Measurements from ENCODE around the gene POLR1A. TPM values are rescaled to one million over a fixed set of nuclear protein-coding genes. Genes with fewer than 3 reads are reported as not detected.

Gene POLR1A
- total RNA-seq, 1 experiment from 2014 or later = 62.6 TPM

DNA sequence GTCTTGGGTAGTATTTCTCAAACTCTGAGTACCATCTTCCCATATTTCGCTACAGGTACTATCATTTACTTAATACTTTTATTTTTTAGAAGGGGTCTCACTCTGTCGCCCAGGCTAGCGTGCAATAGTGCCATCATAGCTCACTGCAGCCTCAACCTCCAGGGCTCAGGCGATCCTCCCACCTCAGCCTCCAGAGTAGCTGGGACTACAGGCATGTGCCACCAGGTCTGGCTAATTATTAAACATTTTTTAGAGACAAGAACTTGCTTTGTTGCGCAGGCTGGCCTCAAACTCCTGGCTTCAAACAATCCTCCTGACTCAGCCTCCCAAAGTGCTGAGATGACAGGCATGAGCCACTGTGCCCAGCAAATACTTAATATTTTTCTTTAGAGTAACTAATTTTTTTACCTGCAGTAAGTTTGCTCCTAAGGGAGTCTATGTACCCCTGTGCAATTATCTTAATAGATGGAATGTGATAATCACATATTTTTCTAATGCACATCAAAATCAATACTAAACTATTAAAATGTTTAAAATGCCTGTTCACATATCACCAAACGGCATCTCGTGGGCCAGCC, 116.3 kb downstream of the POLR1A start:
- intact Hi-C loops (cut with micrococcal nuclease; ENCODE audit: unreplicated experiment) = no loop called here
- CTCF ChIA-PET = no interaction called here
- H3K4me3 ChIP-seq (ENCODE audit: low read depth in 2 of 2, low read length in 2 of 2) = no peak overlapping the region

DNA sequence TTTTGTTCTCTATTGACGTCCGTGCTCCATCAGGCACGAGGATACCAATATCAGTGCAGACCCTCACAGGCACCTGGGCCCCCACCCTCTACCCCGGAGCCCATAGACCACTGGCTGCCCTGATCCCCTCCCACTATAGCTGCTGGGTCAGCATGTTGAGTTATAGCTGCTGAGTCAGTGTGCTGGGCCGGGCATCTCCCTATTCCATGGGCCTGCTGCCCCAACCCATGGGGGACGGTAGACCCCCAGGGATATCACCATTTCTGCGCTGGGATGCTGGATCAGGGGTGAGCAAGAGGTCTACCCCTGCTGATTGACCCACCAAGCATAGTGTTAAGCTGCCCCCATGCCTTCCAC, 116.8 kb downstream of the POLR1A start:
- H3K9me3 ChIP-seq (ENCODE audit: control insufficient read depth, insufficient read depth, low read depth, low read length) = no peaks in the 10 kb centered on the region
- intact Hi-C loops (cut with micrococcal nuclease; ENCODE audit: unreplicated experiment) = no loop called here
- no peak overlapping the region for H3K27ac ChIP-seq (ENCODE audit: low read length)
- H3K27me3 ChIP-seq (ENCODE audit: control insufficient read depth, insufficient read depth, low read length) = no peaks in the 10 kb centered on the region
- no peak for TF ChIP-seq TCF7L2 (IDR thresholded peaks at IDR 0.05; ENCODE audit: low read depth, low read length)
- TF ChIP-seq, protein P1, sequence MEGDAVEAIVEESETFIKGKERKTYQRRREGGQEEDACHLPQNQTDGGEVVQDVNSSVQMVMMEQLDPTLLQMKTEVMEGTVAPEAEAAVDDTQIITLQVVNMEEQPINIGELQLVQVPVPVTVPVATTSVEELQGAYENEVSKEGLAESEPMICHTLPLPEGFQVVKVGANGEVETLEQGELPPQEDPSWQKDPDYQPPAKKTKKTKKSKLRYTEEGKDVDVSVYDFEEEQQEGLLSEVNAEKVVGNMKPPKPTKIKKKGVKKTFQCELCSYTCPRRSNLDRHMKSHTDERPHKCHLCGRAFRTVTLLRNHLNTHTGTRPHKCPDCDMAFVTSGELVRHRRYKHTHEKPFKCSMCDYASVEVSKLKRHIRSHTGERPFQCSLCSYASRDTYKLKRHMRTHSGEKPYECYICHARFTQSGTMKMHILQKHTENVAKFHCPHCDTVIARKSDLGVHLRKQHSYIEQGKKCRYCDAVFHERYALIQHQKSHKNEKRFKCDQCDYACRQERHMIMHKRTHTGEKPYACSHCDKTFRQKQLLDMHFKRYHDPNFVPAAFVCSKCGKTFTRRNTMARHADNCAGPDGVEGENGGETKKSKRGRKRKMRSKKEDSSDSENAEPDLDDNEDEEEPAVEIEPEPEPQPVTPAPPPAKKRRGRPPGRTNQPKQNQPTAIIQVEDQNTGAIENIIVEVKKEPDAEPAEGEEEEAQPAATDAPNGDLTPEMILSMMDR (IDR thresholded peaks at IDR 0.05) = no peak
- in situ Hi-C loops (cut with HindIII; ENCODE audit: low pct_unique_long_range_greater_than_20kb, low sequenced_read_pairs) = no loop called here
- H3K4me3 ChIP-seq (ENCODE audit: low read depth in 2 of 2, low read length in 2 of 2) = no peak overlapping the region
- ChIA-PET CTCF (no interaction called here), POLR2A (no interaction called here)
- no peak for ATAC-seq
- no peaks in the 10 kb centered on the region for H3K4me1 ChIP-seq (ENCODE audit: control insufficient read depth, insufficient read depth, low read length)
- H3K36me3 ChIP-seq (ENCODE audit: control insufficient read depth, insufficient read depth, low read length) = no peaks in the 10 kb centered on the region
- BruUV-seq (replicated peaks) = no TSS peak
- no peak for DNase-seq (ENCODE audit: low read depth, low spot score)

More for the DNA sequence above, 116.3 kb downstream of the POLR1A start:
- Histone ChIP-seq H3K4me1 (ENCODE audit: control insufficient read depth, insufficient read depth, low read length) (no peaks in the 10 kb centered on the region), H3K36me3 (ENCODE audit: control insufficient read depth, insufficient read depth, low read length) (no peaks in the 10 kb centered on the region), H3K27me3 (ENCODE audit: control insufficient read depth, insufficient read depth, low read length) (no peaks in the 10 kb centered on the region), H3K27ac (ENCODE audit: low read length) (no peak overlapping the region), H3K9me3 (ENCODE audit: control insufficient read depth, insufficient read depth, low read depth, low read length) (no peaks in the 10 kb centered on the region)
- POLR2A ChIA-PET = no interaction called here
- no TSS peak for BruUV-seq (replicated peaks)
- no peak for TF ChIP-seq SIN3A (IDR thresholded peaks at IDR 0.05; ENCODE audit: borderline replicate concordance, insufficient read depth, low read depth, low read length)
- no peak for TF ChIP-seq TCF7L2 (IDR thresholded peaks at IDR 0.05; ENCODE audit: low read depth, low read length)
- TF ChIP-seq, protein P1 (IDR thresholded peaks at IDR 0.05) = no peak
- TF ChIP-seq, protein P2, sequence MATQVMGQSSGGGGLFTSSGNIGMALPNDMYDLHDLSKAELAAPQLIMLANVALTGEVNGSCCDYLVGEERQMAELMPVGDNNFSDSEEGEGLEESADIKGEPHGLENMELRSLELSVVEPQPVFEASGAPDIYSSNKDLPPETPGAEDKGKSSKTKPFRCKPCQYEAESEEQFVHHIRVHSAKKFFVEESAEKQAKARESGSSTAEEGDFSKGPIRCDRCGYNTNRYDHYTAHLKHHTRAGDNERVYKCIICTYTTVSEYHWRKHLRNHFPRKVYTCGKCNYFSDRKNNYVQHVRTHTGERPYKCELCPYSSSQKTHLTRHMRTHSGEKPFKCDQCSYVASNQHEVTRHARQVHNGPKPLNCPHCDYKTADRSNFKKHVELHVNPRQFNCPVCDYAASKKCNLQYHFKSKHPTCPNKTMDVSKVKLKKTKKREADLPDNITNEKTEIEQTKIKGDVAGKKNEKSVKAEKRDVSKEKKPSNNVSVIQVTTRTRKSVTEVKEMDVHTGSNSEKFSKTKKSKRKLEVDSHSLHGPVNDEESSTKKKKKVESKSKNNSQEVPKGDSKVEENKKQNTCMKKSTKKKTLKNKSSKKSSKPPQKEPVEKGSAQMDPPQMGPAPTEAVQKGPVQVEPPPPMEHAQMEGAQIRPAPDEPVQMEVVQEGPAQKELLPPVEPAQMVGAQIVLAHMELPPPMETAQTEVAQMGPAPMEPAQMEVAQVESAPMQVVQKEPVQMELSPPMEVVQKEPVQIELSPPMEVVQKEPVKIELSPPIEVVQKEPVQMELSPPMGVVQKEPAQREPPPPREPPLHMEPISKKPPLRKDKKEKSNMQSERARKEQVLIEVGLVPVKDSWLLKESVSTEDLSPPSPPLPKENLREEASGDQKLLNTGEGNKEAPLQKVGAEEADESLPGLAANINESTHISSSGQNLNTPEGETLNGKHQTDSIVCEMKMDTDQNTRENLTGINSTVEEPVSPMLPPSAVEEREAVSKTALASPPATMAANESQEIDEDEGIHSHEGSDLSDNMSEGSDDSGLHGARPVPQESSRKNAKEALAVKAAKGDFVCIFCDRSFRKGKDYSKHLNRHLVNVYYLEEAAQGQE (IDR thresholded peaks at IDR 0.05; ENCODE audit: insufficient read depth in 1 of 2, low read depth in 2 of 2, low read length in 1 of 2) = no peak
- TF ChIP-seq POLR2AphosphoS5 (IDR thresholded peaks at IDR 0.05; ENCODE audit: low read depth, low read length) = no peak
- DNase-seq (ENCODE audit: low read depth, low spot score) (no peak), ATAC-seq (no peak)
- in situ Hi-C loops (cut with HindIII; ENCODE audit: low pct_unique_long_range_greater_than_20kb, low sequenced_read_pairs) = no loop called here

Measured in Panc1 (cell line).